Inflammatory macrophage treated with lipopolysaccharide for 4 hours (primary cell): ENCODE data around the gene ACO2.

ENCODE experiments used
- DNase-seq: peaks from one replicate; pipeline ENCODE4 v3.0.0-alpha.2; 2020

Gene ACO2

GRCh38 chr22:41491374-41492100, 22.6 kb downstream of the ACO2 start:
- no peak for DNase-seq

GRCh38 chr22:41498303-41498835, 29.5 kb downstream of the ACO2 start:
- DNase-seq = no peak

- no peak for DNase-seq
Observed at GRCh38 chr22:41499624-41500280, 30.8 kb downstream of the ACO2 start.

GRCh38 chr22:41500303-41500702, 31.4 kb downstream of the ACO2 start:
- no peak for DNase-seq

- DNase-seq = peak; percentile 18
Observed at GRCh38 chr22:41501209-41501608, 32.3 kb downstream of the ACO2 start.

GRCh38 chr22:41504397-41504796, 35.5 kb downstream of the ACO2 start:
- no peak for DNase-seq

GRCh38 chr22:41504816-41505215, 35.9 kb downstream of the ACO2 start:
- no peak for DNase-seq

GRCh38 chr22:41505511-41506220, 36.7 kb downstream of the ACO2 start:
- no peak for DNase-seq

- DNase-seq = no peak
Observed at GRCh38 chr22:41507330-41508063, 38.6 kb downstream of the ACO2 start.

- no peak for DNase-seq
Observed at GRCh38 chr22:41508770-41509170, 39.9 kb downstream of the ACO2 start.

GRCh38 chr22:41511521-41511968, 42.6 kb downstream of the ACO2 start:
- DNase-seq = no peak

GRCh38 chr22:41512421-41513194, 43.7 kb downstream of the ACO2 start:
- no peak for DNase-seq

- no peak for DNase-seq
Observed at GRCh38 chr22:41513391-41513790, 44.5 kb downstream of the ACO2 start.

- DNase-seq = no peak
Observed at GRCh38 chr22:41516462-41516861, 47.5 kb downstream of the ACO2 start.

GRCh38 chr22:41517172-41518047, 48.5 kb downstream of the ACO2 start:
- DNase-seq = peak; percentile 17

GRCh38 chr22:41518048-41518347, 49.1 kb downstream of the ACO2 start:
- no peak for DNase-seq

GRCh38 chr22:41521126-41521525, 52.2 kb downstream of the ACO2 start:
- no peak for DNase-seq

GRCh38 chr22:41522813-41523212, 53.9 kb downstream of the ACO2 start:
- DNase-seq = no peak

- no peak for DNase-seq
Observed at GRCh38 chr22:41523464-41524221, 54.7 kb downstream of the ACO2 start.

GRCh38 chr22:41524251-41524661, 55.3 kb downstream of the ACO2 start:
- DNase-seq = no peak
